Ureter (tissue), 1 donor: ENCODE measurements around the gene CD209. TPM values are rescaled to one million over a fixed set of nuclear protein-coding genes. Genes with fewer than 3 reads are reported as not detected.
"Not testable (repeated sequence)": the region's sequence is repeated elsewhere in the genome, so short reads cannot be mapped to it uniquely, and the experiment has no call there.

Source experiments
- DNase-seq: peaks from one replicate; pipeline ENCODE4 v3.0.0-alpha.2; 2020; ENCODE audit warnings: low spot score
- total RNA-seq: library from RNA; stranded (reverse); gene quantifications from one replicate; pipeline ENCODE4 v1.2.4, GENCODE V29; 2023
- donor health status: DM: yes; HTN: yes; CAD: no.

Gene CD209
- total RNA-seq, result 3.3 TPM

GRCh38 chr19:7746903-7747884 is at the start of gene CD209:
Gene CD209 (minus strand): TSS chr19:7747534. CDS start chr19:7747511, 23 bp downstream.
- no peak for DNase-seq

GRCh38 chr19:7795555-7796161 is 48.3 kb upstream of the CD209 start:
- DNase-seq, result no peak

GRCh38 chr19:7793493-7793892 is 46.2 kb upstream of the CD209 start:
- DNase-seq, result no peak

- DNase-seq, result not testable (repeated sequence)
Observed at GRCh38 chr19:7792701-7793100, 45.4 kb upstream of the CD209 start.

GRCh38 chr19:7792281-7792680 is 44.9 kb upstream of the CD209 start:
- peak; percentile 58 for DNase-seq

- no peak for DNase-seq
Observed at GRCh38 chr19:7790416-7790815, 43.1 kb upstream of the CD209 start.

- no peak for DNase-seq
Observed at GRCh38 chr19:7789447-7789846, 42.1 kb upstream of the CD209 start.

- DNase-seq, result no peak
Observed at GRCh38 chr19:7788933-7789323, 41.6 kb upstream of the CD209 start.

- DNase-seq, result no peak
Observed at GRCh38 chr19:7788178-7788932, 41.0 kb upstream of the CD209 start.

- no peak for DNase-seq
Observed at GRCh38 chr19:7787602-7788177, 40.4 kb upstream of the CD209 start.

- no peak for DNase-seq
Observed at GRCh38 chr19:7787141-7787540, 39.8 kb upstream of the CD209 start.

- no peak for DNase-seq
Observed at GRCh38 chr19:7784856-7785255, 37.5 kb upstream of the CD209 start.

- DNase-seq, result no peak
Observed at GRCh38 chr19:7783991-7784423, 36.7 kb upstream of the CD209 start.

- no peak for DNase-seq
Observed at GRCh38 chr19:7781157-7781556, 33.8 kb upstream of the CD209 start.

- no peak for DNase-seq
Observed at GRCh38 chr19:7779631-7780486, 32.5 kb upstream of the CD209 start.

- DNase-seq, result no peak
Observed at GRCh38 chr19:7778081-7778480, 30.7 kb upstream of the CD209 start.

- DNase-seq, result no peak
Observed at GRCh38 chr19:7775761-7776160, 28.4 kb upstream of the CD209 start.

GRCh38 chr19:7773841-7774240 is 26.5 kb upstream of the CD209 start:
- DNase-seq, result no peak

GRCh38 chr19:7772752-7773291 is 25.5 kb upstream of the CD209 start:
- no peak for DNase-seq

- no peak for DNase-seq
Observed at GRCh38 chr19:7771072-7771471, 23.7 kb upstream of the CD209 start.

GRCh38 chr19:7769171-7769570 is 21.8 kb upstream of the CD209 start:
- DNase-seq, result no peak
